Loucy (cell line): ENCODE measurements around the gene FYN.

Source experiments
- H2AFZ ChIP-seq: fragments of 200-600 bp; sonication (generic); 2 replicates; pipeline ENCODE4 v1.6.0; 2016; ENCODE audit warnings: antibody characterized with exemption, mild to moderate bottlenecking, low read length, moderate library complexity
- H3F3A ChIP-seq: fragments of 200-600 bp; 2 replicates; pipeline ENCODE4 v1.6.0; 2016; ENCODE audit warnings: antibody characterized with exemption, low read depth, mild to moderate bottlenecking
- H3K27me3 ChIP-seq: fragments of 200-600 bp; sonication (generic); 2 replicates; pipeline ENCODE4 v1.6.1; 2014; ENCODE audit warnings: low read length, mild to moderate bottlenecking; ENCODE audit not compliant: insufficient read depth, poor library complexity, severe bottlenecking
- H3K36me3 ChIP-seq: fragments of 200-600 bp; sonication (generic); 2 replicates; pipeline ENCODE4 v1.6.1; 2016; ENCODE audit warnings: low read length; ENCODE audit not compliant: insufficient read depth
- H3K4me1 ChIP-seq: fragments of 200-600 bp; sonication (generic); 2 replicates; pipeline ENCODE4 v1.5.1; 2014; ENCODE audit warnings: low read length, mild to moderate bottlenecking; ENCODE audit not compliant: insufficient read depth, poor library complexity, severe bottlenecking
- H3K4me2 ChIP-seq: fragments of 200-600 bp; sonication (generic); 2 replicates; pipeline ENCODE4 v1.6.0; 2014; ENCODE audit warnings: antibody characterized with exemption, low read length, low read depth, mild to moderate bottlenecking; ENCODE audit not compliant: poor library complexity, severe bottlenecking
- H3K4me3 ChIP-seq: fragments of 200-600 bp; sonication (generic); 2 replicates; pipeline ENCODE4 v1.5.1; 2014; ENCODE audit warnings: low read length, mild to moderate bottlenecking, mixed read lengths; ENCODE audit not compliant: poor library complexity, severe bottlenecking
- H3K79me2 ChIP-seq: fragments of 200-600 bp; sonication (generic); 2 replicates; pipeline ENCODE4 v1.6.1; 2014; ENCODE audit warnings: low read length; ENCODE audit not compliant: insufficient read depth
- H3K9ac ChIP-seq: fragments of 200-600 bp; sonication (generic); 2 replicates; pipeline ENCODE4 v1.6.0; 2014; ENCODE audit warnings: mild to moderate bottlenecking, low read depth, low read length, moderate library complexity; ENCODE audit not compliant: poor library complexity, severe bottlenecking
- H3K9me2 ChIP-seq: fragments of 200-600 bp; sonication (generic); replicated peaks from 2 replicates; pipeline ENCODE4 v1.6.1; 2016; ENCODE audit warnings: low read depth, low read length, mixed read lengths
- H3K9me3 ChIP-seq: fragments of 200-600 bp; sonication (generic); 2 replicates; pipeline ENCODE4 v1.6.1; 2014; ENCODE audit warnings: mild to moderate bottlenecking, antibody characterized with exemption, low read length, low read depth; ENCODE audit not compliant: insufficient read depth
- H4K20me1 ChIP-seq: fragments of 200-600 bp; sonication (generic); 2 replicates; pipeline ENCODE4 v1.6.0; 2014; ENCODE audit warnings: antibody characterized with exemption, low read length, mild to moderate bottlenecking; ENCODE audit not compliant: insufficient read depth, poor library complexity, severe bottlenecking
- EZH2phosphoT487 ChIP-seq: fragments of 200-600 bp; IDR thresholded peaks from 2 replicates; pipeline ENCODE4 v1.6.1; 2018; ENCODE audit warnings: antibody characterized with exemption, mild to moderate bottlenecking, moderate library complexity, borderline replicate concordance
- TF ChIP-seq, protein P1 (sequence below): fragments of 200-600 bp; sonication (generic); conservative IDR thresholded peaks from 2 replicates; pipeline ENCODE4 v1.5.1; 2014; ENCODE audit warnings: mild to moderate bottlenecking, antibody characterized with exemption, low read length

Gene FYN

DNA sequence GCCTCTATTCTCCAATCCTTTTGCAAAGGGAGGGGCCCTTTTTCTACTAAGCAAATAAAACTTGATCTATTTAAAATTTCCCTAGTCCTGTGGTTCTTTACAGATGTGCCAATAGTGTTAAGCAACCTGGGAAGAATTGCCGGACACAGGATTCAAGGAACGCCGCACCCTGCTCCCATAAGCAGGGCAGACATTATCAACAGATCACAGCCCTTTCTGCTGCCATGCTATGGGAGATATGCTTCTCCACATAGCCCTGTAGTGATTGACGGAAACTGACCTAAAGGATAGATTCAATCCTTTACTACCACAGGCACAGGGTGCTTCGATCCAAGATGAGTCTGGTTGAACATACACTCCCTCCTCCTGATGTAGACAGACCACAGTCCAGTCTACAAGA is 149.2 kb downstream of the FYN start:
- Histone ChIP-seq H3K4me3 (no peak overlapping the region), H3K4me2 (peak overlapping the region; percentile 43), H3K36me3 (peaks cover 15% of the 10 kb centered on the region; the same call in 1 of the 2 replicates), H2AFZ (no peak overlapping the region), H3K9ac (no peak overlapping the region), H4K20me1 (no peaks in the 10 kb centered on the region), H3K9me2 (no peaks in the 10 kb centered on the region), H3K27me3 (no peaks in the 10 kb centered on the region), H3F3A (no peaks in the 10 kb centered on the region), H3K79me2 (peaks cover 46% of the 10 kb centered on the region; the same call in 1 of the 2 replicates), H3K4me1 (peaks cover 18% of the 10 kb centered on the region), H3K9me3 (no peaks in the 10 kb centered on the region)
- TF ChIP-seq, protein P1, sequence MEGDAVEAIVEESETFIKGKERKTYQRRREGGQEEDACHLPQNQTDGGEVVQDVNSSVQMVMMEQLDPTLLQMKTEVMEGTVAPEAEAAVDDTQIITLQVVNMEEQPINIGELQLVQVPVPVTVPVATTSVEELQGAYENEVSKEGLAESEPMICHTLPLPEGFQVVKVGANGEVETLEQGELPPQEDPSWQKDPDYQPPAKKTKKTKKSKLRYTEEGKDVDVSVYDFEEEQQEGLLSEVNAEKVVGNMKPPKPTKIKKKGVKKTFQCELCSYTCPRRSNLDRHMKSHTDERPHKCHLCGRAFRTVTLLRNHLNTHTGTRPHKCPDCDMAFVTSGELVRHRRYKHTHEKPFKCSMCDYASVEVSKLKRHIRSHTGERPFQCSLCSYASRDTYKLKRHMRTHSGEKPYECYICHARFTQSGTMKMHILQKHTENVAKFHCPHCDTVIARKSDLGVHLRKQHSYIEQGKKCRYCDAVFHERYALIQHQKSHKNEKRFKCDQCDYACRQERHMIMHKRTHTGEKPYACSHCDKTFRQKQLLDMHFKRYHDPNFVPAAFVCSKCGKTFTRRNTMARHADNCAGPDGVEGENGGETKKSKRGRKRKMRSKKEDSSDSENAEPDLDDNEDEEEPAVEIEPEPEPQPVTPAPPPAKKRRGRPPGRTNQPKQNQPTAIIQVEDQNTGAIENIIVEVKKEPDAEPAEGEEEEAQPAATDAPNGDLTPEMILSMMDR = no peak
- TF ChIP-seq EZH2phosphoT487 = no peak

DNA sequence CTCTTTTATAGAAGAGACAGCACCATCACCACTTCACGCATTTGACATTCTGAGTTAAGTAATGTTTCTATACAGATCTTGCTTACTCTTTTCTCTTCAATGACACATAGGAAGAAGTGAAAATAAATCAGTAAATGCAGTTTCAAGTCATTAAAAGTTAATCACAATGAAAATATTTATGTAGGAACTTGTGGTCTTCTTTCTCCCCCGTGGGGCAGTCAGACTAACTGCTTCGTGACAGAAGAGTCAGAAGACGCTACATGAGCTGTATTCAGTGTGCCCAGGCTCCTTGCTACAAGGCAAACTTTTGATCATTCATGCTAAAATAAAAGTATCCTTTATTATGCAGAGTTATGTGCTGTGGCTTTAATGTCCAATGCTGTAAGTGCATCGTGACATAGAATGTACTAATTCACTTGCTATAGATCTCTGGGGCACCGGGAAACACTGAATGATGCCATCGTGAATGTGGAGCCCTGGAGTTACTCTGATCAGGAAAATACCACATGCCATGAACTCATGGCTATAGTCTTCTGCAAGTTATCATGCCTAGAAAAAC is 149.8 kb downstream of the FYN start:
- no peak overlapping the region for H2AFZ ChIP-seq
- TF ChIP-seq, protein P1 = no peak
- TF ChIP-seq EZH2phosphoT487 = no peak
- peaks cover 46% of the 10 kb centered on the region; the same call in 1 of the 2 replicates for H3K79me2 ChIP-seq
- no peak overlapping the region for H3K4me2 ChIP-seq
- no peaks in the 10 kb centered on the region for H4K20me1 ChIP-seq
- no peaks in the 10 kb centered on the region for H3F3A ChIP-seq
- no peaks in the 10 kb centered on the region for H3K9me2 ChIP-seq
- H3K4me3 ChIP-seq = no peak overlapping the region
- H3K9me3 ChIP-seq = no peaks in the 10 kb centered on the region
- peaks cover 18% of the 10 kb centered on the region for H3K4me1 ChIP-seq
- H3K36me3 ChIP-seq = peaks cover 20% of the 10 kb centered on the region; the same call in 1 of the 2 replicates
- H3K9ac ChIP-seq = no peak overlapping the region
- no peaks in the 10 kb centered on the region for H3K27me3 ChIP-seq

DNA sequence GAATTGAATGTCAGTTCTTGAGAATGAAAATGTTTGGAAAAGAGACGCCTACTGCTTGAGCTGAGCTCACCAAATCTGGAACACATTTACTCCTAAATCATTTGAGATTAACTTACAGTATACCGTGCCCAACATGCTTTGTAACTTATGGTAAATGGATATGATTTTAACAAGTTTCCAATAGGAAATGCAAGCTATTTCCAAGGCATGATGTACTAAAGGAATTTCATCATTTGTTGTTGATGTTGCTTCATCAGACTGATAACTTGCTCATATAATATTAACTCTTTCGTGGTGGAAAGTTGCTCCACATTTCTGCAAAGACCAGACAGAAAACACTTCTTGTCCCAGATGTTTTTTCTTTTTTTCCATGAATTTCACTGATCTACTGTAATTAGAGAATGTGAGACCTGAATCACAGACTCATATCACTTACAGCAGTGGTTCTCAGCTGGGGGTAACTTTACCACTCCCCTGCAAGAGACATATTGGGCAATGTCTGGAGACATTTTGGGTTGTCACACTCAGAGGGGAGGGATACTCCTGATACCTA is 151.0 kb downstream of the FYN start:
- H3K4me1 ChIP-seq = peaks cover 18% of the 10 kb centered on the region
- H3K79me2 ChIP-seq = peaks cover 38% of the 10 kb centered on the region; the same call in 1 of the 2 replicates
- H3K9me2 ChIP-seq = no peaks in the 10 kb centered on the region
- H3F3A ChIP-seq = no peaks in the 10 kb centered on the region
- no peak overlapping the region for H2AFZ ChIP-seq
- H3K9me3 ChIP-seq = no peaks in the 10 kb centered on the region
- H3K36me3 ChIP-seq = peaks cover 33% of the 10 kb centered on the region; the same call in 1 of the 2 replicates
- no peak for TF ChIP-seq EZH2phosphoT487
- TF ChIP-seq, protein P1 = no peak
- H3K4me2 ChIP-seq = no peak overlapping the region
- no peak overlapping the region for H3K4me3 ChIP-seq
- no peaks in the 10 kb centered on the region for H3K27me3 ChIP-seq
- no peak overlapping the region for H3K9ac ChIP-seq
- no peaks in the 10 kb centered on the region for H4K20me1 ChIP-seq
